Endothelial cell of umbilical vein (primary cell): Measurements from ENCODE around the gene BPIFB3. TPM values are rescaled to one million over a fixed set of nuclear protein-coding genes. Genes with fewer than 3 reads are reported as not detected.

ENCODE experiments used
- BruUV-seq: library from RNA; stranded (reverse); fragments of 400-500 nt; replicated peaks from 2 replicates; lab custom pipeline; 2021; lab: Mats Ljungman, UMichigan
- CTCF ChIA-PET: fragments of 300-600, 350-600 bp; sonication (Branson Sonifier 250); formaldehyde crosslinking; loops from one replicate; lab custom pipeline; 2021; ENCODE audit warnings: antibody characterized with exemption, inconsistent platforms; lab: Charles Lee
- POLR2A ChIA-PET: fragments of 300-600, 350-600 bp; sonication (Branson Sonifier 250); formaldehyde crosslinking; loops from one replicate; lab custom pipeline; 2021; ENCODE audit warnings: antibody characterized with exemption, inconsistent platforms; lab: Charles Lee
- DNase-seq: peaks from one replicate; pipeline ENCODE4 v3.0.0-alpha.2; 2011; ENCODE audit warnings: low read depth, low spot score
- FAIRE-seq: peaks from 2 replicates; lab custom pipeline; 2011; peaks lifted over from hg19 to GRCh38; lab: Jason Lieb, UNC
- H2AFZ ChIP-seq: 2 replicates; pipeline ENCODE4 v1.6.0; 2012; ENCODE audit warnings: low read depth, low read length, control low read depth, inconsistent platforms
- H3K27ac ChIP-seq: 2 replicates; pipeline ENCODE4 v1.5.1; 2011; ENCODE audit warnings: low read depth, mild to moderate bottlenecking, control low read depth, low read length, moderate library complexity; ENCODE audit not compliant: insufficient read depth
- H3K27me3 ChIP-seq, 2 experiments: 2 replicates each; pipeline versions ENCODE4 v1.6.0 to v1.6.1; 2011; ENCODE audit warnings: low read length in 2 of 2, mixed read lengths in 1 of 2; ENCODE audit not compliant: control insufficient read depth in 2 of 2, insufficient read depth in 2 of 2
- H3K36me3 ChIP-seq, 2 experiments: 2 replicates in 1 of 2; 3 replicates in 1 of 2; pipeline ENCODE4 v1.5.1; 2011; ENCODE audit warnings: low read length in 2 of 2, mild to moderate bottlenecking in 1 of 2, moderate library complexity in 1 of 2; ENCODE audit not compliant: control insufficient read depth in 2 of 2, insufficient read depth in 2 of 2; ENCODE audit errors: extremely low read depth in 1 of 2
- H3K4me1 ChIP-seq: 3 replicates; pipeline ENCODE4 v1.5.1; 2011; ENCODE audit warnings: mild to moderate bottlenecking, low read length; ENCODE audit not compliant: control insufficient read depth, insufficient read depth; ENCODE audit errors: extremely low read depth
- H3K4me2 ChIP-seq: 2 replicates; pipeline ENCODE4 v1.6.1; 2011; ENCODE audit warnings: low read length, control low read depth, mixed read lengths; ENCODE audit not compliant: insufficient read depth
- H3K4me3 ChIP-seq, 3 experiments: fragments of 200-600 bp in 1 of 3; sonication (generic), shearing (Covaris generic) in 1 of 3; replicated peaks in 1 of 3; 2 replicates each; pipeline ENCODE4 v1.5.1; 2011 to 2016; ENCODE audit warnings: control low read depth in 3 of 3, low read length in 3 of 3, mild to moderate bottlenecking in 2 of 3, inconsistent platforms in 1 of 3, low read depth in 1 of 3, moderate library complexity in 1 of 3; ENCODE audit not compliant: insufficient read depth in 1 of 3
- H3K79me2 ChIP-seq: 2 replicates; pipeline ENCODE4 v1.6.0; 2012; ENCODE audit warnings: low read length, inconsistent platforms; ENCODE audit not compliant: control insufficient read depth, insufficient read depth
- H3K9ac ChIP-seq: replicated peaks from 2 replicates; pipeline ENCODE3; 2011; ENCODE audit warnings: low read length, control low read depth; ENCODE audit not compliant: insufficient read depth; ENCODE audit errors: extremely low read depth
- H3K9me1 ChIP-seq: replicated peaks from 3 replicates; pipeline ENCODE4 v1.6.0; 2011; ENCODE audit warnings: mild to moderate bottlenecking, low read length; ENCODE audit not compliant: control insufficient read depth, insufficient read depth; ENCODE audit errors: extremely low read depth
- H3K9me3 ChIP-seq: replicated peaks from 2 replicates; pipeline ENCODE4 v1.5.1; 2012; ENCODE audit warnings: low read length, inconsistent platforms; ENCODE audit not compliant: control insufficient read depth, insufficient read depth
- H4K20me1 ChIP-seq: replicated peaks from 2 replicates; pipeline ENCODE3; 2011; ENCODE audit warnings: mild to moderate bottlenecking, low read length; ENCODE audit not compliant: control insufficient read depth, insufficient read depth; ENCODE audit errors: extremely low read depth
- CTCF ChIP-seq, 2 donors: IDR thresholded peaks; 1 replicate in 1 of 2; 2 replicates in 1 of 2; pipeline ENCODE4 v1.5.1; 2011; ENCODE audit warnings: low read length in 2 of 2, mild to moderate bottlenecking in 2 of 2, moderate library complexity in 2 of 2, control low read depth in 1 of 2, inconsistent platforms in 1 of 2, low read depth in 1 of 2; ENCODE audit not compliant: insufficient read depth in 1 of 2; ENCODE audit errors: extremely low read depth in 1 of 2
- EZH2 ChIP-seq: IDR thresholded peaks from 2 replicates; pipeline ENCODE4 v1.6.1; 2012; ENCODE audit warnings: borderline replicate concordance, low read depth, mild to moderate bottlenecking, moderate library complexity, low read length, inconsistent platforms; ENCODE audit not compliant: severe bottlenecking
- FOS ChIP-seq: IDR thresholded peaks from 2 replicates; pipeline ENCODE4 v1.6.1; 2011; ENCODE audit warnings: mild to moderate bottlenecking, low read length, moderate library complexity, borderline replicate concordance; ENCODE audit not compliant: insufficient read depth
- GATA2 ChIP-seq: IDR thresholded peaks from 2 replicates; pipeline ENCODE4 v1.7.0; 2011; ENCODE audit warnings: low read depth, mild to moderate bottlenecking, moderate library complexity, mixed read lengths, low read length; ENCODE audit not compliant: insufficient read length, insufficient read depth
- JUN ChIP-seq: IDR thresholded peaks from 2 replicates; pipeline ENCODE4 v1.6.1; 2011; ENCODE audit warnings: borderline replicate concordance, low read depth; ENCODE audit not compliant: insufficient read length, insufficient read depth
- MAX ChIP-seq: IDR thresholded peaks from 2 replicates; pipeline ENCODE4 v1.6.1; 2011; ENCODE audit not compliant: insufficient read depth, insufficient read length
- MYC ChIP-seq: IDR thresholded peaks from one replicate; pipeline ENCODE4 v1.6.1; 2011; ENCODE audit warnings: mild to moderate bottlenecking, low read depth, low read length
- POLR2A ChIP-seq: IDR thresholded peaks from 2 replicates; pipeline ENCODE4 v1.6.1; 2012; ENCODE audit warnings: low read depth, mild to moderate bottlenecking, control low read depth, low read length
- POLR2AphosphoS5 ChIP-seq: IDR thresholded peaks from 2 replicates; pipeline ENCODE4 v1.6.1; 2012; ENCODE audit warnings: low read depth, mild to moderate bottlenecking, control low read depth, low read length, moderate library complexity; ENCODE audit not compliant: insufficient read depth
- dilution Hi-C: fragments of 300-500 bp; cut with MboI; formaldehyde crosslinking; loops from one replicate; pipeline ENCODE4 v1.15.0; 2019; ENCODE audit warnings: low sequenced_read_pairs; ENCODE audit not compliant: extremely low pct_ligation_motif_present
- intact Hi-C: fragments of 100-400 bp; cut with micrococcal nuclease; formaldehyde crosslinking; loops from one replicate; pipeline ENCODE4 v1.10.0; 2022
- polyA plus RNA-seq, 4 experiments: library from polyadenylated mRNA; depleted of rRNA in 3 of 4; stranded (reverse) in 3 of 4; unstranded in 1 of 4; fragments of >200 nt; gene quantifications; 2 replicates each; pipeline versions ENCODE4 v1.2.1 to v1.2.3, GENCODE V29; 2011 to 2012; ENCODE audit warnings: missing spikeins in 1 of 4
- total RNA-seq: library from RNA; stranded (reverse); gene quantifications from 2 replicates; pipeline ENCODE4 v1.2.3, GENCODE V29; 2021

The BPIFB3 gene
- total and polyA plus RNA-seq, 2 donors (not counting 3 experiments of a cell fraction or from before 2014, with no cell fraction given): not detected

- no TSS peak for BruUV-seq
- Histone ChIP-seq H3K27ac (no peak overlapping the region), H3K9ac (no peak overlapping the region), H4K20me1 (no peaks in the 10 kb centered on the region), H3K27me3 (no peaks in the 10 kb centered on the region), H3K4me2 (no peak overlapping the region), H3K79me2 (no peaks in the 10 kb centered on the region), H3K9me1 (no peaks in the 10 kb centered on the region), H2AFZ (no peak overlapping the region), H3K36me3 (no peaks in the 10 kb centered on the region), H3K9me3 (no peaks in the 10 kb centered on the region), H3K4me1 (no peaks in the 10 kb centered on the region), H3K4me3 (no peak overlapping the region)
- TF ChIP-seq CTCF (IDR thresholded peaks at IDR 0.05; ENCODE audit: extremely low read depth in 1 of 2, insufficient read depth in 1 of 2, low read depth in 1 of 2, low read length in 2 of 2) (no peak), GATA2 (no peak), JUN (no peak), EZH2 (no peak), POLR2A (no peak), MYC (no peak), POLR2AphosphoS5 (no peak), FOS (no peak), MAX (no peak)
- no peak for DNase-seq
- FAIRE-seq: no peak
- ChIA-PET POLR2A (no interaction called here), CTCF (interaction anchor here (1.7 kb wide), 1 partner anchor 9 kb away, joined by 3 read pairs; no protein-coding TSS in a partner anchor)
- intact Hi-C loops (no loop called here), dilution Hi-C loops (no loop called here)
These were observed 2.4 kb upstream of the BPIFB3 start for GRCh38 chr20:33051333-33051732.
